NT2/D1 (cell line): ENCODE results near the gene PSMD2.

Experiments used
- DNase-seq: peaks from one replicate; pipeline ENCODE4 v3.0.0-alpha.2; 2011; ENCODE audit warnings: low read depth, low spot score
- H3K27me3 ChIP-seq: 2 replicates; pipeline ENCODE4 v1.6.0; 2011; ENCODE audit warnings: mild to moderate bottlenecking; ENCODE audit not compliant: insufficient read length, insufficient read depth
- H3K36me3 ChIP-seq: 2 replicates; pipeline ENCODE4 v1.6.1; 2011; ENCODE audit warnings: mild to moderate bottlenecking, low read length, mixed read lengths; ENCODE audit not compliant: insufficient read depth, insufficient read length
- H3K4me1 ChIP-seq: 2 replicates; pipeline ENCODE4 v1.5.1; 2011; ENCODE audit not compliant: insufficient read depth, insufficient read length
- H3K4me3 ChIP-seq: 2 replicates; pipeline ENCODE4 v1.5.1; 2011; ENCODE audit warnings: low read depth; ENCODE audit not compliant: insufficient read length
- H3K9ac ChIP-seq: 2 replicates; pipeline ENCODE4 v1.6.0; 2011; ENCODE audit warnings: low read depth; ENCODE audit not compliant: insufficient read length
- H3K9me3 ChIP-seq: 2 replicates; pipeline ENCODE4 v1.5.1; 2011; ENCODE audit warnings: mild to moderate bottlenecking, low read length; ENCODE audit not compliant: insufficient read depth
- SUZ12 ChIP-seq: IDR thresholded peaks from 2 replicates; pipeline ENCODE4 v1.6.1; 2011; ENCODE audit not compliant: insufficient read length, insufficient read depth; ENCODE audit errors: extremely low read depth
- YY1 ChIP-seq: IDR thresholded peaks from 2 replicates; pipeline ENCODE4 v1.6.1; 2011; ENCODE audit not compliant: insufficient read length, insufficient read depth
- ZNF274 ChIP-seq: IDR thresholded peaks from 2 replicates; pipeline ENCODE4 v1.6.1; 2011; ENCODE audit warnings: mild to moderate bottlenecking, low read depth, low read length

The PSMD2 gene

DNA sequence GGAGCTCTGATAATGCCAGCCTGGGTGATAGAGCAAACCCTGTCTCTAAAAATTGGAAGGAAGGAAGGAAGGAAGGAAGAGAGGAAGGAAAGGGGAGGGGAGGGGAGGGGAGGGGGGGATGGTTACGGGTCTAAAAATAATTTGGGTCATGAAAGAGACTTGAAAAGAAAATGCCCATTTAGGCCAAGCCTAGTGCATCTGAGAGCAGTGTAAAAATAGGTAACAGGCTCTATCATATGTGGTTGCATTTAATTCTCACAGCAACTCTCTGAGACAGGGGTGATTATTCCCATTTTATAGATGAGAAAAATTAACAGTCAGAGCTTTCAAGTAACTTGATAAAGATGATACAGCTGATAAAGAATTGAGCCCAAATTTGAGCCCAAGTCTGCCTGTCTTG, 26.8 kb upstream of the PSMD2 start:
- Histone ChIP-seq H3K27me3 (no peaks in the 10 kb centered on the region), H3K4me3 (no peak overlapping the region), H3K9ac (no peak overlapping the region), H3K4me1 (peaks cover 3% of the 10 kb centered on the region), H3K9me3 (no peaks in the 10 kb centered on the region), H3K36me3 (no peaks in the 10 kb centered on the region)
- no peak for TF ChIP-seq SUZ12
- no peak for TF ChIP-seq YY1
- no peak for TF ChIP-seq ZNF274
- DNase-seq, result no peak

DNA sequence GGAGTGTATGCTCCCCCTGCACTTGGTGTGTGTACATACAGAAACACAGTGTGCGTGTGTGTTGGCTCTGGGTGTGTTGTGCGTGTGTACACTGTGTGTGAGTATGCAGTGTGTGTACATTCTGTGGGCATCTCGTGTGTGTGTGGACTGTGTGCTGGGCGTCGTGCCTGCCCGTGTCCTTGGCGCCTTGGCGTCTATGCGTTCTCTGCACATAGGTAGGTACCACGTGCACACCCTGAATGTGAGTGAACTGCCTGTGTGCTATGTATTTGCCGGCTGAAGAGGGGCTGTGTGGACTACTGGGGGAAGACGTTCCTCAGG, 23.7 kb upstream of the PSMD2 start:
- Histone ChIP-seq H3K4me3 (no peak overlapping the region), H3K9ac (no peak overlapping the region), H3K4me1 (peaks cover 3% of the 10 kb centered on the region), H3K36me3 (no peaks in the 10 kb centered on the region), H3K27me3 (no peaks in the 10 kb centered on the region), H3K9me3 (no peaks in the 10 kb centered on the region)
- TF ChIP-seq YY1 (no peak), SUZ12 (no peak), ZNF274 (no peak)
- no peak for DNase-seq

DNA sequence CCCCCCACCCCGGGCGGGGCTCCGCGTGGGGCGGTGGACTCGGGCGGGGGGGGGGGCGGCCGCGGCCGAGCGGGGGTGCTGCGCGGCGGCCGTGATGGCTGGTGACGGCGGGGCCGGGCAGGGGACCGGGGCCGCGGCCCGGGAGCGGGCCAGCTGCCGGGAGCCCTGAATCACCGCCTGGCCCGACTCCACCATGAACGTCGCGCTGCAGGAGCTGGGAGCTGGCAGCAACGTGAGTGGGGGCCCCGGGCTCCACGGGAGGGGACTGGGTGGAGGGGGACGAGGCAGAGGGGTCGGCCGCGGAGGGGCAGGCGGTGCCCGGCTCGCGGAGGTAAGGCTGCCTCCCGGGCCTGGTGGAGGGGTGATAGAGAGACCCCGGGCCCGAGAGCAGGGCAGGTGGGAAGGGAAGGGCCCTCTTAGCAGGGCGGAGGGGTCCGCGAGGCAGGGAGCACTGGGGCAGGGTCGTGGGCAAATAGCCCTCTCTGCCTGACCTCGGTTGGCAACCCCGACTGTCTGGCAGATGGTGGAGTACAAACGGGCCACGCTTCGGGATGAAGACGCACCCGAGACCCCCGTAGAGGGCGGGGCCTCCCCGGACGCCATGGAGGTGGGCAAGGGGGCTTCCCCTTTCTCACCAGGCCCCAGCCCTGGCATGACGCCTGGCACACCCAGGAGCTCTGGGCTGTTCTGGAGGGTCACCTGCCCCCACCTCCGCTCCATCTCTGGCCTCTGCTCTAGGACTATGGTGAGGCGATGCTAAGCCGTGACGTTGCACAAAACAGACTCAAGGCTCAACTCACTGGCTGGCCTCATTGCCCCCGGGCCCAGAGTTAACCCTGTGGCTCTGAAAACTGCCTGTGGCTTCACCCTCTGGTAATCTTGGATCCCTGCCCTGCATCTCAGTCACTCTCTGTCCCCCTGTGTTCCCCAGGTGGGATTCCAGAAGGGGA, 22.8 kb upstream of the PSMD2 start, which contains the start of gene ECE2:
ECE2 (plus strand) TSS at position 62 of the 950 bp plus-strand sequence; CDS start at position 194, 132 bp downstream.
- Histone ChIP-seq H3K27me3 (no peaks in the 10 kb centered on the region), H3K4me1 (peaks cover 3% of the 10 kb centered on the region), H3K9me3 (no peaks in the 10 kb centered on the region), H3K4me3 (no peak within 1 kb of the TSS), H3K36me3 (no peaks in the 10 kb centered on the region), H3K9ac (no peak within 1 kb of the TSS)
- TF ChIP-seq YY1, result no peak
- TF ChIP-seq SUZ12, result no peak
- TF ChIP-seq ZNF274, result no peak
- no peak for DNase-seq

DNA sequence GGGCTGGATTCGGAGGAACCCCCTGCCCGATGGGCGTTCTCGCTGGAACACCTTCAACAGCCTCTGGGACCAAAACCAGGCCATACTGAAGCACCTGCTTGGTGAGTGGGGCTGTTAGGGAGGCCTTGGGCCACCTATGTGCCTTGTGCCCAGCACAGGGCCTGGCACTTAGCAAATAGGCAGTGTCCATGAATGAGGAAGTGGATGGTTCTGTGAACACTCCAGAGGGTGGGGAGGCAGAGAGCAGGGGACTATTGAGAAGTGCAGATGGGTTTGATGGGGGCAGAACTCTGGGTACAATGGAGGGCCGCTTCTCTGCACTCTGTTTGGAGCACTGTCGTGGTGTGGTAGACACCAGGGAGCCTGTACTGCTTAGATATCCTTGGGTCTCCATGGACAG, 21.7 kb upstream of the PSMD2 start:
- TF ChIP-seq ZNF274, result no peak
- TF ChIP-seq YY1, result no peak
- no peak for TF ChIP-seq SUZ12
- no peak overlapping the region for H3K9ac ChIP-seq
- H3K4me3 ChIP-seq, result no peak overlapping the region

DNA sequence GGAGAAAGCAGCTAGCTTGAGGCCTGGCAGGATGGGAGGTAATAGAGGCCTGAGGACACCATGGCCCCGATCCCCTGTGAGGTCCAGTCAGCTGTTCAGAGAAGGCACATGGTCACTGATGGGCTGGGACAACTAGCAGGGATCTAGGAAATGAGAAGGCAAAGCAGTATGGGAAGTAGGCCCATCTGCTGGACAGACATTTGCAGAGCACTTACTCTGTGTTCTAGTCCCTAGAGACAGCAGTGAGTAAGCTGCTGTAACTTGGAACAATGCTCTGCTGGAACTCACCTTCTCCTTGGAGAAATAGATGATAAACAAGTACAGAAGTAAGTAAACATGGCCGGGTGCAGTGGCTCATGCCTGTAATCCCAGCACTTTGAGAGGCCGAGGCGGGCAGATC, 16.1 kb upstream of the PSMD2 start:
- H3K4me3 ChIP-seq, result no peak overlapping the region
- no peaks in the 10 kb centered on the region for H3K36me3 ChIP-seq
- no peaks in the 10 kb centered on the region for H3K4me1 ChIP-seq
- H3K9ac ChIP-seq, result no peak overlapping the region
- DNase-seq, result no peak
- no peaks in the 10 kb centered on the region for H3K9me3 ChIP-seq
- TF ChIP-seq SUZ12 (no peak), YY1 (no peak), ZNF274 (no peak)
- no peaks in the 10 kb centered on the region for H3K27me3 ChIP-seq

More for the DNA sequence above, 21.7 kb upstream of the PSMD2 start:
- DNase-seq, result no peak
- Histone ChIP-seq H3K9me3 (no peaks in the 10 kb centered on the region), H3K36me3 (no peaks in the 10 kb centered on the region), H3K4me1 (peaks cover 3% of the 10 kb centered on the region), H3K27me3 (no peaks in the 10 kb centered on the region)

DNA sequence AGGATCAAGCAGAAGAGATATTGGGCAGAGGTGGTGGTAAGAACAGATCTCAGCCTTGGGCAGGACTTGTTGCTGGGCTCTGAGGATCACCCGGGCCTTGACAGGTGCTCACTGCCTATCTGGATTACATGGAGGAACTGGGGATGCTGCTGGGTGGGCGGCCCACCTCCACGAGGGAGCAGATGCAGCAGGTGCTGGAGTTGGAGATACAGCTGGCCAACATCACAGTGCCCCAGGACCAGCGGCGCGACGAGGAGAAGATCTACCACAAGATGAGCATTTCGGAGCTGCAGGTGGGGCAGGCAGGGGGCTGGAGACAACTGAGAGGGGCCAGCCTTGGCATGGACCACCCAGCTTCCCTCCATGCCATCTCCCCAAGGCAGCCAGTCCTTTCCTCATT, 15.4 kb upstream of the PSMD2 start:
- Histone ChIP-seq H3K27me3 (no peaks in the 10 kb centered on the region), H3K9me3 (no peaks in the 10 kb centered on the region), H3K36me3 (no peaks in the 10 kb centered on the region), H3K4me3 (no peak overlapping the region), H3K4me1 (no peaks in the 10 kb centered on the region), H3K9ac (no peak overlapping the region)
- TF ChIP-seq SUZ12, result no peak
- TF ChIP-seq ZNF274, result no peak
- no peak for TF ChIP-seq YY1
- no peak for DNase-seq

DNA sequence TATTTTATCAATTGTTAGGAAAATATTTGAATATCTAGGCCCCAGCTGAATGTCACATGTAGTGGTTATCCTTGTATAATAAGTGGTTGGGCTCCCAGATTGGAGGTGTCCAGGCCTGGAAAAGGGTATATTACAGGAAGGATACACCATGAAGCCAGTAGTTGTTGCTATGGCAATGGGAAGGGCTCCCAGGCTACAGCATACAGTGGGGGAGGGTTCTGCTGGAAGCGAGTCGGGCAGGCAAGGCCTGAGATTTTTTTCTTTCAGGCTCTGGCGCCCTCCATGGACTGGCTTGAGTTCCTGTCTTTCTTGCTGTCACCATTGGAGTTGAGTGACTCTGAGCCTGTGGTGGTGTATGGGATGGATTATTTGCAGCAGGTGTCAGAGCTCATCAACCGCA, 14.3 kb upstream of the PSMD2 start:
- Histone ChIP-seq H3K4me1 (no peaks in the 10 kb centered on the region), H3K27me3 (no peaks in the 10 kb centered on the region)
- TF ChIP-seq YY1 (no peak), ZNF274 (no peak), SUZ12 (no peak)

More for the DNA sequence above, 14.3 kb upstream of the PSMD2 start:
- Histone ChIP-seq H3K36me3 (no peaks in the 10 kb centered on the region), H3K9ac (no peak overlapping the region), H3K9me3 (no peaks in the 10 kb centered on the region), H3K4me3 (no peak overlapping the region)
- peak; percentile 72 for DNase-seq
